Left lobe of liver (tissue), 2 donors: ENCODE data around the gene STYK1. TPM values are rescaled to one million over a fixed set of nuclear protein-coding genes. Genes with fewer than 3 reads are reported as not detected.

Source experiments
- ATAC-seq: fragments of 200-7000 bp; cut with Tn5 transposase; one replicate; pipeline ENCODE4 v1.9.1; 2020; ENCODE audit warnings: mild to moderate bottlenecking, moderate library complexity
- DNase-seq: peaks from one replicate; pipeline ENCODE4 v3.0.0-alpha.2; 2020; ENCODE audit warnings: low spot score
- total RNA-seq: library from RNA; stranded (reverse); gene quantifications from one replicate; pipeline ENCODE4 v1.2.1, GENCODE V29; 2021
- donor health status: DM: no; HTN: no; CAD: no; lungs with moderate emphysema.
- donor health status: DM: no; HTN: yes; CAD: no.

Gene STYK1, protein sequence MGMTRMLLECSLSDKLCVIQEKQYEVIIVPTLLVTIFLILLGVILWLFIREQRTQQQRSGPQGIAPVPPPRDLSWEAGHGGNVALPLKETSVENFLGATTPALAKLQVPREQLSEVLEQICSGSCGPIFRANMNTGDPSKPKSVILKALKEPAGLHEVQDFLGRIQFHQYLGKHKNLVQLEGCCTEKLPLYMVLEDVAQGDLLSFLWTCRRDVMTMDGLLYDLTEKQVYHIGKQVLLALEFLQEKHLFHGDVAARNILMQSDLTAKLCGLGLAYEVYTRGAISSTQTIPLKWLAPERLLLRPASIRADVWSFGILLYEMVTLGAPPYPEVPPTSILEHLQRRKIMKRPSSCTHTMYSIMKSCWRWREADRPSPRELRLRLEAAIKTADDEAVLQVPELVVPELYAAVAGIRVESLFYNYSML
- total RNA-seq: not detected

GRCh38 chr12:10673659-10674384 is at the start of gene STYK1:
Gene STYK1 (minus strand): TSS chr12:10674052. CDS start chr12:10634618, 39,434 bp downstream.
- ATAC-seq: peak; percentile 79

DNA sequence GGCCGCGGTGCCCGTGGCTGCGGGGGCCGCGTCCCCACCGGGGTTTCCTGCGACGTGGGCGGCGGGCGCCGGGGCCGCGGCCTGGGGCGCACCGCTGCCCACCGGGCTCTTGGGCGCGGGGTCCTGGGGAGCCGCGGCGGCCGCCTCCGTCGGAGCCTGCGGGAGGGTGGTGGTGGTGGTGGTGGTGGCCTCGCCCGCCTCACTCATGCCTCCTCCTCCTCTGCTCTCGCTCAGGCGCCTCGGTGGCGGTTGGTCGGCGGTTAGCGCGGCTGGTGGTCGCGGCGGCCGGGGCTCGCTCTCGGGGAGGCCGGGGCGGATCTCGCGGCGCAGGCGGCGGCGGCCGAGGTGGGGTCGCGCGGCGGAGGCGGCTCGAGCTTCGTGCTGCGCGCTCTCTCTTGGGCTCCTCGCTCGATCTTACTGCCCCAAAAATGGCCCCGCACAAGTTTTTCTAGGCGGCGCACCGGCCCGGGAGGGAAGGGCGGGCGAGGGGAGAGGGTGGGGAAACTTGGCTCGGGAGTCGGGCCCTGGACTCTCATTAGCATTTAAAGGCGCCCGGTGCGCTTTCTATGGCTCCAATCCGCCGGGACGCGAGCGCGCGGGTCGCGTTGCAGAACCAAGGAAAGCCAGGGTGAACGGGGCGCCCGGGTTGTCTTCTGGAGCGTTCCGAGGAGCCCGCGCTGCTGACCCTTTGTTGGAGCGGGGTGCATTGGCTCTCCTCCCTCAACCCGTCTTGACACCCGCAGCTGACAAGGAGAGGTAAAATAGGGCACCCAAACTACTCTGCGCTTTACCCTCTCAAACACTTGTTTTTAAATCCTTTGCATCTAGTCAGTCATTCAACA is 49.3 kb upstream of the STYK1 start, which contains the start of gene YBX3:
Gene YBX3 (minus strand): TSS at position 419 of the 842 bp plus-strand sequence. CDS start 212 bp downstream, at position 207.
- peak; percentile 89 for ATAC-seq

More at GRCh38 chr12:10673659-10674384, at the start of gene STYK1:
- DNase-seq: peak; percentile 48

GRCh38 chr12:10722502-10722904 is 48.7 kb upstream of the STYK1 start:
- ATAC-seq: peak; percentile 66
- peak; percentile 48 for DNase-seq

More for the DNA sequence above, 49.3 kb upstream of the STYK1 start, which contains the start of gene YBX3:
- DNase-seq: peak; percentile 77

GRCh38 chr12:10721651-10722501 is 48.0 kb upstream of the STYK1 start:
- peak; percentile 47 for ATAC-seq
- DNase-seq: peak; percentile 64

- ATAC-seq (no peak), DNase-seq (no peak)
Measured at GRCh38 chr12:10720974-10721650, 47.3 kb upstream of the STYK1 start.

DNA sequence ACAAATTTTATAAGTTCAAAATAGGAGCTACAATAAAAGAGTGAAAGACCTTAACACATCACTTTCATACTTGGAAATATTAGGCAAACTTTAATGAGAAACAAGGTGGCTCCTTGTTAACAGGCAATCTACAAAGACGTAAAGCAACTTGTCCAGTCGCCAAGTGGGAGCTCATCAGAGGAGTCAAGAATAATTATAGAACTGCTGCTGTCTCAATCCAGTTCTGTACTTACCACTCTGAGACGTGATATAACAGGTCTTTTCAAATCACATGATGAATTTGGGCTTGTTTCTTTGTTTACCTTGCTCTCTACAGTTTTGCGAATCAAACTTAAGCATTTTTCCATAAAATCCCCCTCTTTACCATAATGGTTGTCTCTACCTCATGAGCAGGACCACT is 45.6 kb upstream of the STYK1 start:
- no peak for DNase-seq
- ATAC-seq: no peak

- DNase-seq (no peak), ATAC-seq (no peak)
Measured at GRCh38 chr12:10718279-10718821, 44.5 kb upstream of the STYK1 start.

- no peak for DNase-seq
- no peak for ATAC-seq
Measured at GRCh38 chr12:10717410-10717809, 43.6 kb upstream of the STYK1 start.

- no peak for DNase-seq
Measured at GRCh38 chr12:10716704-10717315, 43.0 kb upstream of the STYK1 start.

DNA sequence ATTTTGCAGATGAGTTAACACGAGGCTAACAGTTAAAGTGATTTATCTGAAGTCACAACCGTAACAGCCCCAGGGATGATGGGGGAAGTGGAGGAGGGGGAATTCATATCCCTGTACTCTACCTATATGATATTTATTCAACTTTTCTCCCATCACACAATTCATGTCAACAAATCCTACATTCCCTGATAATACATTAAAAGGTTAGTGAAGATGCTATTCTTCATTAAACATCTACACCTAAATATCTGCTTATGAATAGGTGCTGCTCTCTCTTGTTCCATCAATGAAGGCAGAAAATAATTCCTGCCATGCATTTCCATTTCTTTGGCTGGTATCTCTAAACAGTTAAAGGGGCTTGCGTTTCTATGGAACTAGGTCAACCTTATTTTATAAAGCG is 42.4 kb upstream of the STYK1 start:
- ATAC-seq: no peak
- DNase-seq: no peak

More at GRCh38 chr12:10716704-10717315, 43.0 kb upstream of the STYK1 start:
- ATAC-seq: peak; percentile 36

DNA sequence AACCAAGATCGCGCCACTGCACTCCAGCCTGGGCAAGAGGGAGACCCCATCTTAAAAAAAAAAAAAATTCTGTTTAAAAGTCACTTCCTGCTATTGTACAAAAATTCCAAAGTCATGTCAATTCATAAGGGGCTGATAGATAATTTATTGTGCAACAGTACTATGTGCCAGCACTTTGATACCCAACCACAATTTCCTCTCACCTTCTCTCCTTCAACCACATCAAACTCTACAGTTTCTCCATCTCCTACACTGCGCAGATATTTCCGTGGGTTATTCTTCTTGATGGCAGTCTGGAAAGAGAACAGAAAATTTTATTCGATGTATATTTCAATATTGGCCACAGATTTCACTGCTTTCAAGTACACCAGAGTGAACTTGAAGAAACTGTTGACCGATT is 41.6 kb upstream of the STYK1 start:
- DNase-seq (no peak), ATAC-seq (no peak)

GRCh38 chr12:10709808-10710207 is 36.0 kb upstream of the STYK1 start:
- DNase-seq (no peak), ATAC-seq (no peak)

GRCh38 chr12:10708862-10709261 is 35.0 kb upstream of the STYK1 start:
- DNase-seq (no peak), ATAC-seq (no peak)

GRCh38 chr12:10705655-10706054 is 31.8 kb upstream of the STYK1 start:
- DNase-seq: no peak
- no peak for ATAC-seq

DNA sequence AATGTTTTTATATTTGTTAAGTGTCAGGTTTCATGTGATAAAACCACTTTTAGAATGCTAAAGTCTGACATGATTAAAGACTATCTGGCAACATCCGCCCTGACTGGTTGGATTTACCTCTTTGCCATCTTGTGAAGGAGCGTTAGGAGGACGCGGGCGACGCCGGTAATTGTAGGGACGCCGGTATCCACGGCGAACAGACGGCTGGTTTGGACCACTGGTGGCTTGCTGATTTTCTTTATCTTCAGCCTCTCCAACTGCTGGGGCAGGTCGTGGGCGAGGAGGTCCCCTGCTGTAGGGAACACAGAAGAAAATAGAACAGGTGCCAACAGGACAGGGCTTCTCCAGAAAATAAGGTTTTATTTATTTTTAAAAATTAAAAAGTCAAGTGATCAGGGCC is 28.0 kb upstream of the STYK1 start:
- DNase-seq (no peak), ATAC-seq (no peak)

DNA sequence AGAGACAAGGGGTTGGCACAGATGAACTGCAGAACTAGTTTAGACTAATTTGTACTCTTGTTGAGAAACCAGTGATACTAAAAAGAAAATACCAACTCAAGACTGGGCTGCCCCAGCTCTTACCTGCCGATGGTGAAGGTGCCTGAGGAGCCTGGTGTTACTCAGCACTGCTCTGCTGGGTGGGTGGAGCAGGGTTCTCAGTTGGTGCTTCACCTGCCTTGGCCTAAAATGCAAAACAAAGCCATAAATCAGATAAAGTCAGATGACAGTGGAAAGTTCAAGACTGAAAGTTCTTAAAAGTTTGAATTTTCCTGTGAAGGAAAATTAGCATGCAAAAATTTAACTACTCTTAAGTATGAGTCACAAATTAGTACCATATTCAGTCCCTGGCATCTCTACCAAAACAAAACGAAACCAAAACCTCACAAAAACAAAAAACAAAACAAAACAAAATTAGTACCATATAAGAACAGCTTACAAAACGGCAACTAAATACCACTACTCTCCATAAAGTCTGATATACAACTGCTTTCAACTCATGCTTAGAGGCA is 27.4 kb upstream of the STYK1 start:
- ATAC-seq (no peak), DNase-seq (no peak)

- no peak for DNase-seq
- ATAC-seq: no peak
Measured at GRCh38 chr12:10700581-10700980, 26.7 kb upstream of the STYK1 start.

GRCh38 chr12:10697862-10698261 is 24.0 kb upstream of the STYK1 start:
- DNase-seq (no peak), ATAC-seq (no peak)
